GM19025 (cell line): ENCODE results near the gene BEX3.
"Not testable (repeated sequence)": the region's sequence is repeated elsewhere in the genome, so short reads cannot be mapped to it uniquely, and the experiment has no call there.

Source experiments
- ATAC-seq: cut with Tn5 transposase; IDR thresholded peaks from one replicate; pipeline ENCODE4 v1.9.1; 2021; ENCODE audit warnings: mild to moderate bottlenecking, low read depth, moderate library complexity; ENCODE audit not compliant: unreplicated experiment

BEX3 gene

GRCh38 chrX:103378990-103379389, 2.7 kb downstream of the BEX3 start:
- no peak for ATAC-seq

- ATAC-seq = no peak
These were observed 6.5 kb downstream of the BEX3 start for GRCh38 chrX:103382877-103383276.

DNA sequence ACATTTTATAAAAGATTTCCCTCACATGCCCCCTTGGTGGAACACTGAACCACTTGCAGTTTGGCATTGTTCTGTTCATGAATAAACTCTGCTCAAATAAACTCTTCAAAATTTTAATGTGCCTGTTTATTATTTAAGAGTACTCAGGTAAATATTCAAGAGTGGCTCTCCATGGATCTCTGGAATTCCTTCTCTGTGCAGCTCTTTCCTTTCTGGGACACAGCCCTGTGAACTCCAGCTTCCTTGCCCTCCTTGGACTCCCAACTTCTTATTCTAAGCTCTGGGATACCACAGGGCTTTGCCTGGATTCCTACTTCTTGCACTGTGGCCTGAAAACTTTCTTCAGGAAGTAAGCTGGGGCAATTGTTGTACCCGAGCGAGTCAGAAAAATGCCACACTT, 8.3 kb downstream of the BEX3 start:
- ATAC-seq = no peak

- ATAC-seq = not testable (repeated sequence)
These were observed 9.0 kb downstream of the BEX3 start for GRCh38 chrX:103385283-103385830.

DNA sequence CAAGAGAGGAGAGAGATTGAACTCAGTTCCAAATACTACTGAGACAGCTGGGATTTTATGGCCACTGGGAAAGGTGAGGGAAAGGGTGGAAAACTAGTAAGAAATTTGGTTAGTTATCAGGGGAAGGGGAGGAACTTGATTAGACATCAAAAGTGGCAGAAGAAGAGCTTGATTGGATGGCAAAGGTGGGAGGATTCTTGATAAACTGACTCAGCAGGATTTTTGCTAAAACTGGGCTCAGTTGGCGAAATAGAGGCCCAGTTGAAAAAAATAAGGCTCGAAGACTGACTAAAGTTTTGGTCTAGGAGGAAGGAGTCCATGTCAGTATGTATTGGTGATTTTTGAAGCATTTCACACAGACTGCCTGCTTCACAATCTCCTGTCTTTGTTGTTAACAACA, 10.0 kb downstream of the BEX3 start:
- no peak for ATAC-seq

- no peak for ATAC-seq
These were observed 17.1 kb downstream of the BEX3 start for GRCh38 chrX:103393487-103393886.

GRCh38 chrX:103396186-103396585, 19.8 kb downstream of the BEX3 start:
- no peak for ATAC-seq

DNA sequence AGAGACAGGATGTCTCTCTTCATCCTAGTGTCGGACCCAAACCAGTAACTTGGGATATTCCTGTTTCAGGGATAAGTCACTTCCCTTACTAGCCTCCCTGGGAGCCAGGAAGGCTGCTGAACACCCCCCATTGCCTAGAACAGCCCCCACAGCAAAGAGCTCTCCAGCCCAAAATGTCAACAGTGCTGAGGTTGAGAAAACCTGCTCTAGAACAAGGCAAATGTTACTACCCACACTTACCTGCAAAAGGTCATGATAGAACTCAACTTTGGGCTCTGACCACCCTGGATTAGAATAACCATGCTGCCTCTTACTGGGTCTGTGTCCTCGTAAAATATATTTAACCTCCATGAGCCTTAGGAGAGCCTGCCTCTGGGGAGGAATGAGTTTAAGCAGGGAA, 20.3 kb downstream of the BEX3 start:
- no peak for ATAC-seq

DNA sequence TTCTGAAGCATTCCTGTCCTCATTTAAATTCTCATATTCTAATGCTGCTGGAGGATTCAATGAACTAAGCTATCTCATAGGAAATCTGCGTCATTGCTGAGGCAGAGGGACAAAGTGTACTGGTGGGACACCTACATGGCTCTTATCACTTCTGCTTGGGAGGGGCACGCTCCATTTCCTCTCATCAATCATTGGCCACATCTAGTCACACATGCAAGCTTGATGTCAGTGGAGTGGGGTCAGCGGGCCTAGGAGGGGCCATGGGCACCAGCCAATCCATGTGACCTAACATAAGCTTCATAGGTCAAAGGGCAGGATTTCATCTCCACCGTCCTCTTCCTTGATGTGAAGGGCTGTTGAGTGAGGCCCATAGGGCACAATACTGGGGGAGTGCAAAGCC, 21.4 kb downstream of the BEX3 start:
- no peak for ATAC-seq

DNA sequence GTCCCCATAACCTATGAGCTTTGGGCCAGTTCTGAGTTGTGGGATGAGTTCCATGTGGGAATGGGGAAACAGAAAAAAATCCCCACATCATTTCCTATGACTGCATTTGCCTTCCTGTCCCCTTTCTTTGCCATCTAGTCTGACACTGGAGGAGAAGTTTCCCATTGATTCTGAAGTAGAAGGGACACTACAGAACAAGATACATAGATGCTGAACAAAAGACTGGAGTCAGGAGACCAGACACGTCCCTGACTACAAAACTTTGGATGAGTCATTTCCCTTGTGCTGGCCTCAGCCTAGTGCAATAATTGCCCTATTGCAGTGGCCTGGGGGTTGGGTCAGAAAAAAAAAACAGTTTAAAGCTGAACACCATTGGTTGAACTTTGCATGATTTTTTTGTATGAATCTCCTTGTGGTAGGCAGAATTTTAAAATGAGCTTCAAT, 22.1 kb downstream of the BEX3 start:
- no peak for ATAC-seq

GRCh38 chrX:103399744-103400143, 23.4 kb downstream of the BEX3 start:
- ATAC-seq = no peak

DNA sequence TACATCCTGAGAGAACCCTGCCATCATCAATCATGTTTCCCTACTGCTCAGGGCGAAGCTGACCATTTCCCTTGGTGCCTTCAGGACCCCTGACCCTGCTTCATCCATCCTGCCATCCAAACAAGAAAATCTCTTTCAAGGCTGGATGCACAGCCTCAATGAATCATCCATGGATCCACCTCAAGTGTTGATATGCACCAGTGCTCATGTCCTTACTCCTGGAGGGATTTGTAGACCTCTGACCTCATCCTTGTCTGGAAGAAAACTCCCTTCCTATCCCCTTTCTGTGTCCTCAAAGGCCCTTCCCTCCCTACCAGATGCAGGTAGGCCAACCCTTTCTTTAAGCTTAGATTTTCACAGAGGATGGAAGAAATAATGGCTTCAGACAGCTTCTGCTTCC, 24.6 kb downstream of the BEX3 start:
- ATAC-seq = no peak

- peak; percentile 97 for ATAC-seq
These were observed 28.1 kb downstream of the BEX3 start for GRCh38 chrX:103404231-103405008.

GRCh38 chrX:103405009-103405333, 28.6 kb downstream of the BEX3 start:
- no peak for ATAC-seq

DNA sequence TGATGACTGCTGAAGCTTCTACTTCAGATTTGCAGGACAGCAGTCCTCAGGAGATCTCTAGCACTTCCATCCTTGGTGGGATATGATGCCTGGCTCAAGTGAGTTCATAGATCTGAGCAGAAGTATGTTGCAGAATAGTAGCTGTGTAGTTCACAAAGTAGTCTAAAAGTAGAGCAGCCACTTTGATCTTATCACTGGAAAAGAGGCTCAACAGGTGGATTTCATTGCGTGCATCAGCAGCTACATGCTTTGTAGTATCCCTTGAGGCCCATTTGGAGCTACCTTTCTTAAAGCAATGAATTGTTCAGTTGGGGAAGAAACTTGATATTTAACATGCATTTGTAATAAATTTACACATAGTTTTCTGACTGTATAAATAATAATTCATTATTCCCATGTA, 29.9 kb downstream of the BEX3 start:
- no peak for ATAC-seq

- ATAC-seq = no peak
These were observed 31.4 kb downstream of the BEX3 start for GRCh38 chrX:103407776-103408175.

DNA sequence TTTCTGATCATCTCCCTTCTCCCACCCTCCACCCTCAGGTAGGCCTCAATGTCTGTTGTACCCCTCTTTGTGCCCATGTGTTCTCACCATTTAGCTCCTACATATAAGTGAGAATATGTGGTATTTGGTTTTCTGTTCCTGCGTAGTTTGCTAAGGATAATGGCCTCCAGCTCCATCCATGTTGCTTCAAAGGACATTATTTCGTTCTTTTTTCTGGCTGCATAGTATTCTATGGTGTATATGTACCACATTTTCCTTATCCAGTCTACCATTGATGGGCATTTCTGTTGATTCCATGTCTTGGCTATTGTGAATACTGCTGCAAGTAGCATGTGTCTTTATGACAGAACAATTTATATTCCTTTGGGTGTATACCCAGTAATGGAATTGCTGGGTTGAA, 35.4 kb downstream of the BEX3 start:
- not testable (repeated sequence) for ATAC-seq

DNA sequence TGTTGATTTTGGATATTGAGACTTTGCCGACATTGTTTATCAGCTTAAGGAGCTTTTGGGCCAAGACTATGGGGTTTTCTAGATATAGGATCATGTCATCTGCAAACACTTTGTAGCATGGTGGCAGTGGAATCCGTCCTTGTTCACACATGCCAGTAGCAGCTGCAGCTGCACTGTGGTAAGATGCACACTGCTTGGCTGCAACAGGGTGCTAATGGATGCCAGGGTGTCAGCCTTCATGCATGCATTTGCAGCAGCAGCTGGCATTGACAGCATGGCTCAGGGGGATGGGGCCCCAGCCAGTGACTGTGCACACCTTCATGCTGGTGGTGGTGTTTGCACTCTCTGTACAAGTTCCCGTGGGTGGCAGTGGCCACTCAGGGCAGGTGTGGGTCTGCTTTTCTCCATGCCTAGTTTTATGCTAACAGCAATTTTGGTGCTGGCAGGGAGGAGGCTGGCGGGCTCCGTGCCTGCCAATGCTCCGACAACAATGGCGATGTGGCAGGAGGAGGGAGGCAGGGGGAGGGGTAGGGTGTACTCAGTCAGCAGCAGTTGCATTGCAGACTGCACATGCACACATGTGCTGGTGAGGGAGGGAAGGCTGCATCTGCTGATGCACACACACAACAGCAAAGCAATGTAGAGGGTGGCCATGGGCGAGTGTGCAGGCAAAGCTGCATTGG, 37.5 kb downstream of the BEX3 start:
- no peak for ATAC-seq

- ATAC-seq = no peak
These were observed 38.2 kb downstream of the BEX3 start for GRCh38 chrX:103414561-103414960.

DNA sequence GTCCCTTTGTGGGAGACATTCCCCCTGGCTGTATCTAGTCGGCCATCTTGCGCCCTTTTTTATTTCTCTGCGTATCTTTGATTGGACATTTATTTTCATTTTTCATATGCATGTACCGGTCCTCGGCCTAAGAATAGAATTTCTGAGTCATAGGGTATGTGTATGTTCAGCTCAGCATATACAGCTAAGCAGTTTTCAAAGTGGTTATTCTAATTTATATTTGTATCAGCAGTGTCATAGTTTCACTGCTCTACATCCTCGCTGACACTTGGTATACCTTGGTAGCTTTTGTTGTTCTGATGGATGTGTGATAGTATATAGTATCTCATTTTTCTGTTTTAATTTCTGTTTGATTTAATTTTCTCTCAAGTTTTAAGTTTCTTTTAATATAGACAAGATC, 38.7 kb downstream of the BEX3 start:
- no peak for ATAC-seq

GRCh38 chrX:103415528-103415927, 39.2 kb downstream of the BEX3 start:
- no peak for ATAC-seq

GRCh38 chrX:103417370-103417769, 41.0 kb downstream of the BEX3 start:
- ATAC-seq = no peak
